Measurements from ENCODE around the gene DYRK3.

- TF ChIP-seq TARDBP (IDR thresholded peaks at IDR 0.05) (no peak), NFIC (IDR thresholded peaks at IDR 0.05) (no peak), EP300 (IDR thresholded peaks at IDR 0.05; ENCODE audit: low read length) (no peak), CTCF (IDR thresholded peaks at IDR 0.05 in 2 of 3, conservative IDR thresholded peaks at IDR 0.05 in 1 of 3; ENCODE audit: insufficient read depth in 2 of 3, low read depth in 1 of 3, low read length in 3 of 3) (peak; percentile 61 to 97 (median 91)), IFI16 (CRISPR knock-in tag; IDR thresholded peaks at IDR 0.05) (no peak), ZNF589 (CRISPR knock-in tag; IDR thresholded peaks at IDR 0.05; ENCODE audit: low read depth) (no peak), MEF2A (IDR thresholded peaks at IDR 0.05; ENCODE audit: control insufficient read depth, low read depth, low read length) (no peak), EWSR1 (IDR thresholded peaks at IDR 0.05; ENCODE audit: borderline replicate concordance, low read depth, partially characterized antibody) (no peak), POLR2A (conservative IDR thresholded peaks at IDR 0.05) (no peak), RBFOX2 (IDR thresholded peaks at IDR 0.05; ENCODE audit: low read depth, low read length) (no peak), ELF4 (CRISPR knock-in tag; IDR thresholded peaks at IDR 0.05) (no peak), RFX5 (IDR thresholded peaks at IDR 0.05; ENCODE audit: low read depth, low read length) (no peak), ARNT (IDR thresholded peaks at IDR 0.05) (no peak)
Measured at GRCh38 chr1:206606867-206607266, 28.5 kb upstream of the DYRK3 start.
